Measurements from ENCODE around the gene PIK3AP1.

DNA sequence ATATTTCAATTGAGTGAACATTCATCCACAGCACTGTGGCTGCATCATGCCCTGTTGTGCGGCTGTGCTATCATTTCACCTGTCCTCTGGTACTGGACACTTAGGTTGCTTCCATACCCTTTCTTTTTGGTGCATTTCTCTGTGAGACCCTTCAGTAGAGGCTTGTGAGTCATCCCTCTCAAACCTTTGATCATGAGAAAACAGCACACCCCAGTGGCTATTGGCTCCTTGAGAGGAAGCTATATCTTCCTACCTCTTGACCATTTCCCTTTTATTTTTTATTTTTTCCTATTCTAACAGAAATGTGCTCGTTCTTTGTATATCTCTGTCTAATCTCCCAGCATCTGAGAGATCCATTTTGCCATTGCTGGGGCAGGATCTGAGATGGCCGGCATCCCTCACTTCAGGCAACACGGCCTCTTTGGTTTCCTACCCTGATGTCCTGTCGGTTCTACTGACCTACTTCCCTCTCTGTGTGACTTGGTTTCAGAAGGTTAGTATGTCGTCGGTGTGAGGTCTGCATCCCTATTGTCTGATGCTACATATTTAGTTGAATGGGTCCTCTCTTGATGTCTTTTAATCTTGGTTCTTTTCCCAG is 23.8 kb upstream of the PIK3AP1 start:
- TF ChIP-seq, protein P1, sequence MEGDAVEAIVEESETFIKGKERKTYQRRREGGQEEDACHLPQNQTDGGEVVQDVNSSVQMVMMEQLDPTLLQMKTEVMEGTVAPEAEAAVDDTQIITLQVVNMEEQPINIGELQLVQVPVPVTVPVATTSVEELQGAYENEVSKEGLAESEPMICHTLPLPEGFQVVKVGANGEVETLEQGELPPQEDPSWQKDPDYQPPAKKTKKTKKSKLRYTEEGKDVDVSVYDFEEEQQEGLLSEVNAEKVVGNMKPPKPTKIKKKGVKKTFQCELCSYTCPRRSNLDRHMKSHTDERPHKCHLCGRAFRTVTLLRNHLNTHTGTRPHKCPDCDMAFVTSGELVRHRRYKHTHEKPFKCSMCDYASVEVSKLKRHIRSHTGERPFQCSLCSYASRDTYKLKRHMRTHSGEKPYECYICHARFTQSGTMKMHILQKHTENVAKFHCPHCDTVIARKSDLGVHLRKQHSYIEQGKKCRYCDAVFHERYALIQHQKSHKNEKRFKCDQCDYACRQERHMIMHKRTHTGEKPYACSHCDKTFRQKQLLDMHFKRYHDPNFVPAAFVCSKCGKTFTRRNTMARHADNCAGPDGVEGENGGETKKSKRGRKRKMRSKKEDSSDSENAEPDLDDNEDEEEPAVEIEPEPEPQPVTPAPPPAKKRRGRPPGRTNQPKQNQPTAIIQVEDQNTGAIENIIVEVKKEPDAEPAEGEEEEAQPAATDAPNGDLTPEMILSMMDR (IDR thresholded peaks at IDR 0.05): peak; percentile 46
- TF ChIP-seq MXI1 (IDR thresholded peaks at IDR 0.05; ENCODE audit: low read depth, low read length): no peak
- TF ChIP-seq RFX5 (IDR thresholded peaks at IDR 0.05; ENCODE audit: low read length): no peak
- TF ChIP-seq, protein P2, sequence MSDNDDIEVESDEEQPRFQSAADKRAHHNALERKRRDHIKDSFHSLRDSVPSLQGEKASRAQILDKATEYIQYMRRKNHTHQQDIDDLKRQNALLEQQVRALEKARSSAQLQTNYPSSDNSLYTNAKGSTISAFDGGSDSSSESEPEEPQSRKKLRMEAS (IDR thresholded peaks at IDR 0.05; ENCODE audit: low read depth): no peak
- TF ChIP-seq, protein P3, sequence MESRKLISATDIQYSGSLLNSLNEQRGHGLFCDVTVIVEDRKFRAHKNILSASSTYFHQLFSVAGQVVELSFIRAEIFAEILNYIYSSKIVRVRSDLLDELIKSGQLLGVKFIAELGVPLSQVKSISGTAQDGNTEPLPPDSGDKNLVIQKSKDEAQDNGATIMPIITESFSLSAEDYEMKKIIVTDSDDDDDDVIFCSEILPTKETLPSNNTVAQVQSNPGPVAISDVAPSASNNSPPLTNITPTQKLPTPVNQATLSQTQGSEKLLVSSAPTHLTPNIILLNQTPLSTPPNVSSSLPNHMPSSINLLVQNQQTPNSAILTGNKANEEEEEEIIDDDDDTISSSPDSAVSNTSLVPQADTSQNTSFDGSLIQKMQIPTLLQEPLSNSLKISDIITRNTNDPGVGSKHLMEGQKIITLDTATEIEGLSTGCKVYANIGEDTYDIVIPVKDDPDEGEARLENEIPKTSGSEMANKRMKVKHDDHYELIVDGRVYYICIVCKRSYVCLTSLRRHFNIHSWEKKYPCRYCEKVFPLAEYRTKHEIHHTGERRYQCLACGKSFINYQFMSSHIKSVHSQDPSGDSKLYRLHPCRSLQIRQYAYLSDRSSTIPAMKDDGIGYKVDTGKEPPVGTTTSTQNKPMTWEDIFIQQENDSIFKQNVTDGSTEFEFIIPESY (IDR thresholded peaks at IDR 0.05; ENCODE audit: borderline replicate concordance, low read depth): no peak
- no peak for TF ChIP-seq POLR2AphosphoS5 (IDR thresholded peaks at IDR 0.05; ENCODE audit: low read depth, low read length)
- TF ChIP-seq GABPA (IDR thresholded peaks at IDR 0.05; ENCODE audit: low read depth): no peak
- TF ChIP-seq, protein P4, sequence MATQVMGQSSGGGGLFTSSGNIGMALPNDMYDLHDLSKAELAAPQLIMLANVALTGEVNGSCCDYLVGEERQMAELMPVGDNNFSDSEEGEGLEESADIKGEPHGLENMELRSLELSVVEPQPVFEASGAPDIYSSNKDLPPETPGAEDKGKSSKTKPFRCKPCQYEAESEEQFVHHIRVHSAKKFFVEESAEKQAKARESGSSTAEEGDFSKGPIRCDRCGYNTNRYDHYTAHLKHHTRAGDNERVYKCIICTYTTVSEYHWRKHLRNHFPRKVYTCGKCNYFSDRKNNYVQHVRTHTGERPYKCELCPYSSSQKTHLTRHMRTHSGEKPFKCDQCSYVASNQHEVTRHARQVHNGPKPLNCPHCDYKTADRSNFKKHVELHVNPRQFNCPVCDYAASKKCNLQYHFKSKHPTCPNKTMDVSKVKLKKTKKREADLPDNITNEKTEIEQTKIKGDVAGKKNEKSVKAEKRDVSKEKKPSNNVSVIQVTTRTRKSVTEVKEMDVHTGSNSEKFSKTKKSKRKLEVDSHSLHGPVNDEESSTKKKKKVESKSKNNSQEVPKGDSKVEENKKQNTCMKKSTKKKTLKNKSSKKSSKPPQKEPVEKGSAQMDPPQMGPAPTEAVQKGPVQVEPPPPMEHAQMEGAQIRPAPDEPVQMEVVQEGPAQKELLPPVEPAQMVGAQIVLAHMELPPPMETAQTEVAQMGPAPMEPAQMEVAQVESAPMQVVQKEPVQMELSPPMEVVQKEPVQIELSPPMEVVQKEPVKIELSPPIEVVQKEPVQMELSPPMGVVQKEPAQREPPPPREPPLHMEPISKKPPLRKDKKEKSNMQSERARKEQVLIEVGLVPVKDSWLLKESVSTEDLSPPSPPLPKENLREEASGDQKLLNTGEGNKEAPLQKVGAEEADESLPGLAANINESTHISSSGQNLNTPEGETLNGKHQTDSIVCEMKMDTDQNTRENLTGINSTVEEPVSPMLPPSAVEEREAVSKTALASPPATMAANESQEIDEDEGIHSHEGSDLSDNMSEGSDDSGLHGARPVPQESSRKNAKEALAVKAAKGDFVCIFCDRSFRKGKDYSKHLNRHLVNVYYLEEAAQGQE (IDR thresholded peaks at IDR 0.05; ENCODE audit: low read depth, low read length): no peak
